ENCODE results near the gene TERT. TPM values are rescaled to one million over a fixed set of nuclear protein-coding genes. Genes with fewer than 3 reads are reported as not detected.

The TERT gene
- polyA plus RNA-seq, 2 of the 4 experiments (the other 2 are of a cell fraction): 1.1 to 4.0 TPM

DNA sequence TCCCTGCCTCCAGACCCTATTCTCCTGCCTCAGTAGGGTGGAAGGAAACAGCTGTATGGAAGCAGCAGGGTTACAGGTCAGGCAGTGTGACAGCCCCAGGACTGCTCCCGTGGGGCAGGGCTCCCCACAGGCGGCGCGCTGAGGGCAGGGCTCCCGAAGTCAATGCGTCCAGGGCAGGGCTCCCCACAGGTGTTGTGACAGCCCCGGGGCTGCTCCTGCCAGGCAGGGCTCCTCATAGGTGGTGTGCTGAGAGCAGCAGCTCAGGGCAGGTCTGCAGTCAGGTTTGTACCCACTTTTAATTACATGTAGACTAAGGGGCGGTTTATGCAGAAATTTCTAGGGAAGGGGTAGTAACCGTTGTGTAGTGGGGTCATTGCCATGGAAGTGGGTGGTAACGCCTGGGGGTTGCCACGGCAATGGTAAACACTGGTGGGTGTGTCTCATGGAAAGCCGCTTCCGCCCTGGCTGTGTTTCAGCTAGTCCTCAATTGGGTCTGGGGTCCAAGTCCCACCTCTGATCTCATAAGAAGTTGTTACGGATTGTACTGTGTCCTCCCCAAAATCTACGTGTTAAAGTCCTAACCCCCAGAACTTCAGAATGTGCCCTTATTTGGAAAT, 16.7 kb upstream of the TERT start (continued):
- TF ChIP-seq, protein P1, sequence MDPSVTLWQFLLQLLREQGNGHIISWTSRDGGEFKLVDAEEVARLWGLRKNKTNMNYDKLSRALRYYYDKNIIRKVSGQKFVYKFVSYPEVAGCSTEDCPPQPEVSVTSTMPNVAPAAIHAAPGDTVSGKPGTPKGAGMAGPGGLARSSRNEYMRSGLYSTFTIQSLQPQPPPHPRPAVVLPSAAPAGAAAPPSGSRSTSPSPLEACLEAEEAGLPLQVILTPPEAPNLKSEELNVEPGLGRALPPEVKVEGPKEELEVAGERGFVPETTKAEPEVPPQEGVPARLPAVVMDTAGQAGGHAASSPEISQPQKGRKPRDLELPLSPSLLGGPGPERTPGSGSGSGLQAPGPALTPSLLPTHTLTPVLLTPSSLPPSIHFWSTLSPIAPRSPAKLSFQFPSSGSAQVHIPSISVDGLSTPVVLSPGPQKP (IDR thresholded peaks at IDR 0.05; ENCODE audit: low read depth, low read length): no peak
- TF ChIP-seq, protein P2, sequence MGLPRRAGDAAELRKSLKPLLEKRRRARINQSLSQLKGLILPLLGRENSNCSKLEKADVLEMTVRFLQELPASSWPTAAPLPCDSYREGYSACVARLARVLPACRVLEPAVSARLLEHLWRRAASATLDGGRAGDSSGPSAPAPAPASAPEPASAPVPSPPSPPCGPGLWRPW (IDR thresholded peaks at IDR 0.05): no peak
- TF ChIP-seq NR3C1 (IDR thresholded peaks at IDR 0.05) (no peak), FOXS1 (CRISPR knock-in tag; IDR thresholded peaks at IDR 0.05) (no peak), EHF (CRISPR knock-in tag; IDR thresholded peaks at IDR 0.05) (no peak), CEBPB (IDR thresholded peaks at IDR 0.05) (no peak), FOSL2 (IDR thresholded peaks at IDR 0.05) (no peak), FOSL2 (CRISPR knock-in tag; IDR thresholded peaks at IDR 0.05) (no peak)
- TF ChIP-seq, protein P3, sequence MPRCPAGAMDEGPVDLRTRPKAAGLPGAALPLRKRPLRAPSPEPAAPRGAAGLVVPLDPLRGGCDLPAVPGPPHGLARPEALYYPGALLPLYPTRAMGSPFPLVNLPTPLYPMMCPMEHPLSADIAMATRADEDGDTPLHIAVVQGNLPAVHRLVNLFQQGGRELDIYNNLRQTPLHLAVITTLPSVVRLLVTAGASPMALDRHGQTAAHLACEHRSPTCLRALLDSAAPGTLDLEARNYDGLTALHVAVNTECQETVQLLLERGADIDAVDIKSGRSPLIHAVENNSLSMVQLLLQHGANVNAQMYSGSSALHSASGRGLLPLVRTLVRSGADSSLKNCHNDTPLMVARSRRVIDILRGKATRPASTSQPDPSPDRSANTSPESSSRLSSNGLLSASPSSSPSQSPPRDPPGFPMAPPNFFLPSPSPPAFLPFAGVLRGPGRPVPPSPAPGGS (IDR thresholded peaks at IDR 0.05): no peak

DNA sequence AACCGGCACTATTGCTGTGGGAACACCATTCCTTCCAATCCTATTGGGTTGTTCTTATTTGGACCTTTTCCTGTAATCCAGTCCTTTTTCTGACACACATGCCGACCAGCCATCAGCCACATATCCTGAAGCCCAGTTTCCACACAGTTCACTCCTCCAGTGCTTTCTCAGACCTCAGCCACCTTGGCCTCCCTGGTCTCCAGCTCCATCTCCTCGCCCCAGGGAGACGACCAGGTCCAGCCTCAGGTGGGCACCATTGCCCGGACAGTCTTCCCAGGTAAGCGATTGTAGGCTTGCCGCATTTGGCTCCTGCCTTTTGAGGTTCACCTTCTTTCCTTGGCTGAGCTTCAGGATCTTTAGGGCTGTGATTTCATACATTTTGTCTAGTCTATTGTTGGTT, 15.2 kb upstream of the TERT start:
- TF ChIP-seq, protein P4, sequence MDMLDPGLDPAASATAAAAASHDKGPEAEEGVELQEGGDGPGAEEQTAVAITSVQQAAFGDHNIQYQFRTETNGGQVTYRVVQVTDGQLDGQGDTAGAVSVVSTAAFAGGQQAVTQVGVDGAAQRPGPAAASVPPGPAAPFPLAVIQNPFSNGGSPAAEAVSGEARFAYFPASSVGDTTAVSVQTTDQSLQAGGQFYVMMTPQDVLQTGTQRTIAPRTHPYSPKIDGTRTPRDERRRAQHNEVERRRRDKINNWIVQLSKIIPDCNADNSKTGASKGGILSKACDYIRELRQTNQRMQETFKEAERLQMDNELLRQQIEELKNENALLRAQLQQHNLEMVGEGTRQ (IDR thresholded peaks at IDR 0.05): no peak
- Histone ChIP-seq H3K4me1 (no peaks in the 10 kb centered on the region), H3K4me3 (no peak overlapping the region), H3K4me2 (no peak overlapping the region), H3K27ac (no peak overlapping the region), H3K9me3 (no peaks in the 10 kb centered on the region)
- no peak for ATAC-seq
- no peak for FAIRE-seq
- CTCF ChIA-PET: interaction anchor here (1.3 to 1.5 kb wide), 3 partner anchors 11 to 335 kb away, joined by 3 to 5 read pairs (median 3); no protein-coding TSS in a partner anchor
- 60% methylated on average over 7 of the region's 7 CpGs for WGBS (ENCODE audit: missing lambda C conversion rate)
- POLR2A ChIA-PET: no interaction called here
- DNase-seq (ENCODE audit: low read depth in 1 of 2, low spot score in 1 of 2): no peak

DNA sequence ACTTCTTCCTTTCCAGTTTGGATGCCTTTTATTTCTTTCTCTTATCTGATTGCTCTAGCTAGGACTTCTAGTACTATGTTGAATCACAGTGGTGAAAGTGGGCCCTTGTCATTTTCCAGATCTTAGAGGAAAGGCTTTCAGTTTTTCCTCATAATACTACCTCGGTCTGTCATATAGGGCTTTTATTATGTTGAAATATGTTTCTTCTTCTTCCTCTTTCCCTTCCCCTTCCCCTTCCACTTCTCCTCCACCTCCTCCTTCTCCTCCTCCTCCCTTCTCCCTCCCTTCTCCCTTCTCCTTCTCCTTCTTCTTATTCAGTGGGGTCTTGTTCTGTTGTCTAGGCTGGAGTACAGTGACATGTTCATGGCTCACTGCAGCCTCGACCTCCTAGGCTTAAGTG, 9.2 kb upstream of the TERT start:
- 31% methylated on average over 2 of the region's 2 CpGs for WGBS (ENCODE audit: missing lambda C conversion rate)
- ATAC-seq (no peak), FAIRE-seq (no peak), DNase-seq (ENCODE audit: low read depth in 1 of 2, low spot score in 1 of 2) (no peak)
- ChIA-PET POLR2A (no interaction called here), CTCF (interaction anchor here (1.4 kb wide), 2 partner anchors 10 to 17 kb away, joined by 3 read pairs; no protein-coding TSS in a partner anchor)
- TF ChIP-seq EHF (CRISPR knock-in tag; IDR thresholded peaks at IDR 0.05) (no peak), CBX2 (IDR thresholded peaks at IDR 0.05; ENCODE audit: borderline replicate concordance, low read depth) (no peak), CBX8 (IDR thresholded peaks at IDR 0.05) (no peak), RFX5 (IDR thresholded peaks at IDR 0.05) (no peak), RNF2 (IDR thresholded peaks at IDR 0.05; ENCODE audit: borderline replicate concordance, low read depth) (no peak), ZFP36 (IDR thresholded peaks at IDR 0.05; ENCODE audit: borderline replicate concordance, partially characterized antibody) (no peak), ESRRA (IDR thresholded peaks at IDR 0.05; ENCODE audit: borderline replicate concordance, low read length) (no peak), NFE2L2 (conservative IDR thresholded peaks at IDR 0.05; ENCODE audit: low read length) (no peak), FOXS1 (CRISPR knock-in tag; IDR thresholded peaks at IDR 0.05) (no peak), BHLHE40 (IDR thresholded peaks at IDR 0.05; ENCODE audit: low read depth, low read length) (no peak)
- TF ChIP-seq, protein P5, sequence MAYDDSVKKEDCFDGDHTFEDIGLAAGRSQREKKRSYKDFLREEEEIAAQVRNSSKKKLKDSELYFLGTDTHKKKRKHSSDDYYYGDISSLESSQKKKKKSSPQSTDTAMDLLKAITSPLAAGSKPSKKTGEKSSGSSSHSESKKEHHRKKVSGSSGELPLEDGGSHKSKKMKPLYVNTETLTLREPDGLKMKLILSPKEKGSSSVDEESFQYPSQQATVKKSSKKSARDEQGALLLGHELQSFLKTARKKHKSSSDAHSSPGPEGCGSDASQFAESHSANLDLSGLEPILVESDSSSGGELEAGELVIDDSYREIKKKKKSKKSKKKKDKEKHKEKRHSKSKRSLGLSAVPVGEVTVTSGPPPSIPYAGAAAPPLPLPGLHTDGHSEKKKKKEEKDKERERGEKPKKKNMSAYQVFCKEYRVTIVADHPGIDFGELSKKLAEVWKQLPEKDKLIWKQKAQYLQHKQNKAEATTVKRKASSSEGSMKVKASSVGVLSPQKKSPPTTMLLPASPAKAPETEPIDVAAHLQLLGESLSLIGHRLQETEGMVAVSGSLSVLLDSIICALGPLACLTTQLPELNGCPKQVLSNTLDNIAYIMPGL (CRISPR knock-in tag; IDR thresholded peaks at IDR 0.05; ENCODE audit: borderline replicate concordance): no peak
- TF ChIP-seq, protein P2 (IDR thresholded peaks at IDR 0.05): no peak
- Histone ChIP-seq H3K4me1 (no peaks in the 10 kb centered on the region), H3K27ac (no peak overlapping the region), H3K4me3 (no peak overlapping the region), H3K9me3 (peaks cover 8% of the 10 kb centered on the region; the same call in 1 of the 3 replicates), H3K4me2 (no peak overlapping the region)
